A549 (cell line): Measurements from ENCODE around the gene C1orf174. TPM values are rescaled to one million over a fixed set of nuclear protein-coding genes. Genes with fewer than 3 reads are reported as not detected.

Experiments used
- ATAC-seq, 2 experiments: fragments of 200-7000 bp in 1 of 2; fragments of >200 bp in 1 of 2; cut with Nextera tagmentation in 1 of 2; cut with Tn5 transposase in 1 of 2; 3 replicates each; pipeline versions ENCODE4 v1.8.0 to v1.9.1; 2018 to 2020; ENCODE audit warnings: mild to moderate bottlenecking in 1 of 2, moderate library complexity in 1 of 2
- CTCF ChIA-PET: fragments of 300-600 bp; sonication (Branson Sonifier 250); formaldehyde crosslinking; extraction: SDS; loops from one replicate; lab custom pipeline; 2021; ENCODE audit warnings: antibody characterized with exemption, inconsistent platforms; lab: Yijun Ruan, JAX
- POLR2A ChIA-PET: fragments of 350-600 bp; formaldehyde crosslinking; extraction: SDS; loops from one replicate; lab custom pipeline; 2021; ENCODE audit warnings: antibody characterized with exemption, inconsistent platforms; lab: Yijun Ruan, JAX
- DNase-seq, 2 experiments: peaks; one replicate each; pipeline versions ENCODE4 v3.0.0 to v3.0.0-alpha.2; 2011 to 2016; ENCODE audit warnings: low read depth in 1 of 2, low spot score in 1 of 2
- FAIRE-seq: peaks from 2 replicates; lab custom pipeline; 2011; peaks lifted over from hg19 to GRCh38; lab: Jason Lieb, UNC
- H3K27ac ChIP-seq, 2 experiments: fragments of >200 bp; sonication (Bioruptor Twin); formaldehyde crosslinking; 3 replicates each; pipeline ENCODE4 v1.5.1; 2016 to 2017
- H3K4me1 ChIP-seq: fragments of >200 bp; sonication (Bioruptor Twin); formaldehyde crosslinking; 3 replicates; pipeline ENCODE4 v1.6.1; 2016
- H3K4me2 ChIP-seq: fragments of >200 bp; sonication (Bioruptor Twin); formaldehyde crosslinking; 3 replicates; pipeline ENCODE4 v1.6.1; 2016
- H3K4me3 ChIP-seq: fragments of >200 bp; sonication (Bioruptor Twin); formaldehyde crosslinking; 3 replicates; pipeline ENCODE4 v1.5.1; 2016
- H3K9me3 ChIP-seq: fragments of >200 bp; sonication (Bioruptor Twin); formaldehyde crosslinking; 3 replicates; pipeline ENCODE4 v1.6.1; 2016
- BHLHE40 ChIP-seq: IDR thresholded peaks from 2 replicates; pipeline ENCODE4 v1.6.1; 2012; ENCODE audit warnings: low read depth, low read length, inconsistent platforms
- CHD2 ChIP-seq: fragments of 150-350 bp; IDR thresholded peaks from 2 replicates; pipeline ENCODE4 v1.6.1; 2014; ENCODE audit warnings: low read length; ENCODE audit not compliant: partially characterized antibody
- CHD4 ChIP-seq: fragments of 200-600 bp; sonication (generic); IDR thresholded peaks from 2 replicates; pipeline ENCODE4 v1.6.1; 2016; ENCODE audit warnings: antibody characterized with exemption, mild to moderate bottlenecking, borderline replicate concordance
- ELK1 ChIP-seq: fragments of 150-350 bp; IDR thresholded peaks from 2 replicates; pipeline ENCODE4 v1.6.1; 2014; ENCODE audit warnings: low read depth, mild to moderate bottlenecking, low read length
- EP300 ChIP-seq, 2 experiments: fragments of >200 bp; sonication (Bioruptor Twin); formaldehyde crosslinking; IDR thresholded peaks; 2 replicates in 1 of 2; 3 replicates in 1 of 2; pipeline ENCODE4 v1.6.1; 2016 to 2017
- FOSB ChIP-seq: fragments of 250-450 bp; sonication (Bioruptor Pico); IDR thresholded peaks from 2 replicates; pipeline ENCODE4 v1.5.0; 2020; ENCODE audit warnings: mild to moderate bottlenecking, moderate library complexity
- HES2 ChIP-seq: fragments of >200 bp; sonication (Bioruptor Twin); formaldehyde crosslinking; IDR thresholded peaks from 2 replicates; pipeline ENCODE4 v1.6.1; 2016
- HEYL ChIP-seq: fragments of 250-450 bp; sonication (Bioruptor Pico); IDR thresholded peaks from 2 replicates; pipeline ENCODE4 v1.8.0; 2021; ENCODE audit warnings: mild to moderate bottlenecking, moderate library complexity
- HMGXB4 ChIP-seq: fragments of 250-450 bp; sonication (Bioruptor Pico); IDR thresholded peaks from 2 replicates; pipeline ENCODE4 v1.5.0; 2021; ENCODE audit warnings: mild to moderate bottlenecking, moderate library complexity, borderline replicate concordance
- JUNB ChIP-seq: fragments of >200 bp; sonication (Bioruptor Twin); formaldehyde crosslinking; IDR thresholded peaks from 2 replicates; pipeline ENCODE4 v1.6.1; 2016
- KDM1A ChIP-seq: fragments of 200-600 bp; sonication (generic); IDR thresholded peaks from 2 replicates; pipeline ENCODE4 v1.6.1; 2016; ENCODE audit warnings: low read depth, mild to moderate bottlenecking
- MAX ChIP-seq: IDR thresholded peaks from 2 replicates; pipeline ENCODE4 v1.6.1; 2012
- NFE2L2 ChIP-seq: fragments of 150-350 bp; conservative IDR thresholded peaks from 2 replicates; pipeline ENCODE4 v1.6.1; 2014; ENCODE audit warnings: low read length
- NPAS2 ChIP-seq: fragments of 250-450 bp; sonication (Bioruptor Pico); IDR thresholded peaks from 2 replicates; pipeline ENCODE4 v1.8.0; 2022; ENCODE audit warnings: mild to moderate bottlenecking, moderate library complexity, borderline replicate concordance
- RAD21 ChIP-seq, 2 experiments: fragments of >200 bp in 1 of 2; sonication (Bioruptor Twin) in 1 of 2; formaldehyde crosslinking in 1 of 2; IDR thresholded peaks in 1 of 2; conservative IDR thresholded peaks in 1 of 2; 2 replicates in 1 of 2; 3 replicates in 1 of 2; pipeline ENCODE4 v1.6.1; 2012 to 2018; ENCODE audit warnings: inconsistent platforms in 1 of 2
- REST ChIP-seq: fragments of 200-600 bp; sonication (generic); IDR thresholded peaks from 2 replicates; pipeline ENCODE4 v1.6.1; 2016; ENCODE audit warnings: antibody characterized with exemption, mild to moderate bottlenecking, moderate library complexity
- RFX5 ChIP-seq: fragments of 450-650 bp; IDR thresholded peaks from 2 replicates; pipeline ENCODE4 v1.7.1; 2014; ENCODE audit warnings: antibody characterized with exemption, mild to moderate bottlenecking, moderate library complexity
- TFCP2L1 ChIP-seq: fragments of 250-450 bp; sonication (Bioruptor Pico); IDR thresholded peaks from 2 replicates; pipeline ENCODE4 v1.5.0; 2021; ENCODE audit warnings: mild to moderate bottlenecking
- USF2 ChIP-seq: fragments of 450-650 bp; IDR thresholded peaks from 2 replicates; pipeline ENCODE4 v1.6.1; 2014; ENCODE audit warnings: antibody characterized with exemption
- ZC3H11A ChIP-seq: fragments of 450-650 bp; IDR thresholded peaks from 2 replicates; pipeline ENCODE4 v1.6.1; 2014; ENCODE audit warnings: antibody characterized with exemption, mild to moderate bottlenecking
- WGBS: methylation state at CpG from one replicate; pipeline ENCODE4 v1.1.6; 2017; ENCODE audit errors: missing lambda C conversion rate; 5-methylcytosine and 5-hydroxymethylcytosine counted together
- polyA plus RNA-seq, 4 experiments: library from polyadenylated mRNA; depleted of rRNA in 3 of 4; stranded (reverse); fragments of >200 nt; fragmentation: RNase III in 1 of 4; extraction: RNeasy Plus Mini Kit Qiagen cat#74134 plus additional on column Dnase treatment in 1 of 4; gene quantifications; 2 replicates in 3 of 4; 3 replicates in 1 of 4; pipeline ENCODE4 v1.2.3, GENCODE V29; 2011 to 2017

C1orf174 gene
- polyA plus RNA-seq, 2 of the 4 experiments (the other 2 are of a cell fraction) = 23.9 to 29.7 TPM

GRCh38 chr1:3928586-3928985 lies 28.5 kb upstream of the C1orf174 start:
- Histone ChIP-seq H3K4me2 (no peak overlapping the region), H3K27ac (no peak overlapping the region)
- DNase-seq = no peak
- CTCF ChIA-PET = no interaction called here
- 53% methylated on average over 10 of the region's 11 CpGs for WGBS
- TF ChIP-seq MAX (no peak), HES2 (no peak), FOSB (CRISPR knock-in tag) (no peak), KDM1A (no peak), CHD4 (no peak), HMGXB4 (no peak), ELK1 (no peak), NFE2L2 (no peak), REST (no peak), EP300 (IDR thresholded peaks at IDR 0.05) (no peak), HEYL (CRISPR knock-in tag) (no peak), BHLHE40 (no peak), TFCP2L1 (CRISPR knock-in tag) (no peak), NPAS2 (CRISPR knock-in tag) (no peak), JUNB (no peak), ZC3H11A (no peak), CHD2 (no peak), USF2 (no peak), RFX5 (no peak), RAD21 (conservative IDR thresholded peaks at IDR 0.05 in 1 of 2, IDR thresholded peaks at IDR 0.05 in 1 of 2) (no peak)
- TF ChIP-seq, all 56 proteins: peak for 0
- Histone ChIP-seq H3K4me3 (no peak overlapping the region), H3K4me1 (peaks cover 12% of the 10 kb centered on the region; the same call in 1 of the 3 replicates), H3K9me3 (no peaks in the 10 kb centered on the region; the same call in 2 of the 3 replicates)
- ATAC-seq = no peak; a peak in 1 of 6 replicates
- no peak for FAIRE-seq
- POLR2A ChIA-PET = no interaction called here

- no peaks in the 10 kb centered on the region; the same call in 2 of the 3 replicates for H3K9me3 ChIP-seq
- ChIA-PET POLR2A (no interaction called here), CTCF (no interaction called here)
- H3K4me2 ChIP-seq = no peak overlapping the region
- H3K4me1 ChIP-seq = peaks cover 12% of the 10 kb centered on the region; the same call in 1 of the 3 replicates
- H3K4me3 ChIP-seq = no peak overlapping the region
- no peak for TF ChIP-seq REST
- DNase-seq = no peak
- ATAC-seq = no peak
- no peak for FAIRE-seq
- H3K27ac ChIP-seq = no peak overlapping the region
Measured at GRCh38 chr1:3926956-3927355, 26.9 kb upstream of the C1orf174 start.
